ENCODE results near the gene TRPV4.
"Not testable (repeated sequence)": the region's sequence is repeated elsewhere in the genome, so short reads cannot be mapped to it uniquely, and the experiment has no call there.

The TRPV4 gene

DNA sequence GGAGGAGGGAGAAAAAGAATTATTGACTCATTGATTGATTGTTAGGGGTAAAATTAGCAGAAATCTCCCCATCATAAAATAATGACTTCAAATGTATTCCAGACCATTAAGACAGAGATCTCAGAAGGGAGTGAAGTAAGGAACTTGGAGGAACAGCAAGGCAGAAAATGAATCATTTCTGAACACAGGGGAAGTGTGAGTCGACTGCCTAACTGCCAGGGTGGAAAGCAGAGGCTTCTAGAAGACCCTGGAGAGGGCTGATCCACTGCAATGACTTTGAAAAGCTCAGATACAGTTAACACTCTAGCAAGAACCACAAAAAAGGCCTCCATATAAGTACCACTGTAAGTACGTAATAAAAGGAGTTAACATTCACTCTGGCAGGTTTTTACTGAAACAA, 37.5 kb upstream of the TRPV4 start:
- no peak overlapping the region for H3K4me3 ChIP-seq (ENCODE audit: low read depth, low read length)
- no peak for DNase-seq (ENCODE audit: low read depth)
- TF ChIP-seq, protein P1, sequence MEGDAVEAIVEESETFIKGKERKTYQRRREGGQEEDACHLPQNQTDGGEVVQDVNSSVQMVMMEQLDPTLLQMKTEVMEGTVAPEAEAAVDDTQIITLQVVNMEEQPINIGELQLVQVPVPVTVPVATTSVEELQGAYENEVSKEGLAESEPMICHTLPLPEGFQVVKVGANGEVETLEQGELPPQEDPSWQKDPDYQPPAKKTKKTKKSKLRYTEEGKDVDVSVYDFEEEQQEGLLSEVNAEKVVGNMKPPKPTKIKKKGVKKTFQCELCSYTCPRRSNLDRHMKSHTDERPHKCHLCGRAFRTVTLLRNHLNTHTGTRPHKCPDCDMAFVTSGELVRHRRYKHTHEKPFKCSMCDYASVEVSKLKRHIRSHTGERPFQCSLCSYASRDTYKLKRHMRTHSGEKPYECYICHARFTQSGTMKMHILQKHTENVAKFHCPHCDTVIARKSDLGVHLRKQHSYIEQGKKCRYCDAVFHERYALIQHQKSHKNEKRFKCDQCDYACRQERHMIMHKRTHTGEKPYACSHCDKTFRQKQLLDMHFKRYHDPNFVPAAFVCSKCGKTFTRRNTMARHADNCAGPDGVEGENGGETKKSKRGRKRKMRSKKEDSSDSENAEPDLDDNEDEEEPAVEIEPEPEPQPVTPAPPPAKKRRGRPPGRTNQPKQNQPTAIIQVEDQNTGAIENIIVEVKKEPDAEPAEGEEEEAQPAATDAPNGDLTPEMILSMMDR (IDR thresholded peaks at IDR 0.05; ENCODE audit: insufficient read depth, low read depth, low read length, missing control alignments) = no peak

DNA sequence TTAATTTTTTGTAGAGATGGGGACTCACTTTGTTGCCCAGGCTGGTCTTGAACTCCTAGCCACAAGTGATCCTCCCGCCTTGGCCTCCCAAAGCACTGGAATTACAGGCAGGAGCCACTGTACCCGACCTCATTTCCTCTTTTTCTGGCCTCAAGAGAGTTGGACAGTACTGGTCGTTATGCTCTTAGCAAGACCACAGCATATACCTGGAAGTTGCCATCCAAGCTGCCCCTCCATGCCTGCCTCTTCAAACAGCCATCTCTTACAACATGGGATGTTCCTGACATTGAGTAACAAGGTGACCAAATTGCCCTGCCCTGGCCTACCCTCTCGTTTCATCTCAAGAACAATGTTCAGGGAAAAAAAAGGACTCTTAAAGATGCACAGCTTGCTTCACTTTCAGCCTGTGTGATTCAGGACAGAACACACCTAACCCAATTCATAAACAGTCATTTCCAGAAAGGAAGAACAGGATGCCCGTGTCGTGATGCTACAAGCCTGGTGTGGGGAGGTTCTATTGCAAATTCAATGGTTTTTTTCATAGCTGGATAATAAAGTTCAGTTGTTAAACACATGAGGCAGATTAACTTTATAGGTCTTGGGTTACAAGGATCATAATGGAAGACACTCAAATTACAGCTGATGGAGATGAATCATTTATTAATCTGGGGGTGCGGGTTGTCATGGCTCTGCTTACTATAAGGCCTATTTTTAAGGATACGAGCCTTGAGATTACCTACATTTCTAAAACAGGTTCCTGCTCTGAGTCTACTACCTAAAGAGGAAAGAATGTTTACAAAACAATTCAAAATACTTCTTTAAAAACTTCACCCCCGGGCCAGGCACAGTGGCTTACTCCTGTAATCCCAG, 35.2 kb upstream of the TRPV4 start:
- TF ChIP-seq, protein P1 (IDR thresholded peaks at IDR 0.05; ENCODE audit: insufficient read depth, low read depth, low read length, missing control alignments) = no peak
- H3K4me3 ChIP-seq (ENCODE audit: low read depth, low read length) = no peak overlapping the region
- DNase-seq (ENCODE audit: low read depth) = peak; percentile 53

GRCh38 chr12:109864916-109865315, 31.7 kb upstream of the TRPV4 start:
- H3K4me3 ChIP-seq (ENCODE audit: low read depth, low read length) = no peak overlapping the region
- TF ChIP-seq, protein P1 (IDR thresholded peaks at IDR 0.05; ENCODE audit: insufficient read depth, low read depth, low read length, missing control alignments) = no peak
- no peak for DNase-seq (ENCODE audit: low read depth)

- H3K4me3 ChIP-seq (ENCODE audit: low read depth, low read length) = no peak overlapping the region
- TF ChIP-seq, protein P1 (IDR thresholded peaks at IDR 0.05; ENCODE audit: insufficient read depth, low read depth, low read length, missing control alignments) = no peak
- peak; percentile 40 for DNase-seq (ENCODE audit: low read depth)
These were observed 30.9 kb upstream of the TRPV4 start for GRCh38 chr12:109863847-109864712.

DNA sequence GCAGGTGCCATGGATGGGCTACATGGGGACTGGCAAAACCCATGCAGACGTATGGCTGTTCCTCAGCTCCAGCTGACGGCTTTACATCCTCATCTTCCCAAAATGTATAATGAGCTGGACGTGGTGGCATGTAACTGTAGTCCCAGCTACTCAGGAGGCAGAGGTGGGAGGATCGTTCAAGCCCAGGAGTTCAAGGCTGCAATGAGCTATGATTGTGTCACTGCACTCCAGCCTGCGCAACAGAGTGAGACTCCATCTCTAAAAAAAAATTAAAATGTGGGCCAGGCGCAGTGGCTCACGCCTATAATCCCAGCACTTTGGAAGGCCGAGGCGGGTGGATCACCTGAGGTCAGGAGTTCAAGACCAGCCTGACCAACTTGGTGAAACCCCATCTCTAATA, 29.3 kb upstream of the TRPV4 start:
- not testable (repeated sequence) for DNase-seq (ENCODE audit: low read depth); H3K4me3 ChIP-seq (ENCODE audit: low read depth, low read length)

DNA sequence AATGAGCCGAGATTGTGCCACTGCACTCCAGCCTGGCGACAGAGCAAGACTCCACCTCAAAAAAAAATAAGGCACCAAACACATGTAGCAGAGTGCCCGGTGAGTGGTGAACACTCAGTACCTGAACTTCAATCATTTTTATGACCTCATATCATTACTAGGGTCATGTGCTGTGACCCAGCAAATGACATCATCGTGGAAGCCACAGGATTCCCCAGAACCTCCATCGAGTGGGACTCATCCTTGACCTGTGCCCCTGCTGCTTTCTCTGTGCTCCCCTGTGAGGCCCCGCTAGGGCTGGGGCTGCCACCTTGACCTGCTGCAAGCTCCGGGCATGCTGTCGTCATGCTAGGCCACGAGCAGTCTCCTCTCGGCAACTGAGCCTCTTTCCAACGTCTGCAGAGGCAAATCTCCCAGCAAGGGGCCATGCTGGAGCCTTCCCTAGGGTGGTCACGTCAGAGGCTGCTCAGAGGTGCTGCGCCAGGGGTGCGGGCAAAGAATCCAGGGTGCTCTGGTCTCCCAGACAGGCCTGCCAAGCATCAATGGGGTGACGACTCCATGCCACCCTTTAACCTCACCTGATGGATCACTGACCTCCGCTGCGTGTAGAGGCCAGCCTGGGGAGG, 28.6 kb upstream of the TRPV4 start:
- TF ChIP-seq, protein P1 (IDR thresholded peaks at IDR 0.05; ENCODE audit: insufficient read depth, low read depth, low read length, missing control alignments) = no peak
- no peak for DNase-seq (ENCODE audit: low read depth)
- H3K4me3 ChIP-seq (ENCODE audit: low read depth, low read length) = no peak overlapping the region

GRCh38 chr12:109860977-109861376, 27.8 kb upstream of the TRPV4 start:
- TF ChIP-seq, protein P1 (IDR thresholded peaks at IDR 0.05; ENCODE audit: insufficient read depth, low read depth, low read length, missing control alignments) = no peak
- DNase-seq (ENCODE audit: low read depth) = no peak
- no peak overlapping the region for H3K4me3 ChIP-seq (ENCODE audit: low read depth, low read length)
